OCI-LY1 (cell line): ENCODE results near the gene BORA.
A peak's percentile ranks its signal among the peaks of the same experiment; 100 is the strongest.

Experiments
- H2AFZ ChIP-seq: fragments of 200-600 bp; sonication (generic), shearing (Covaris generic); 2 replicates; pipeline ENCODE4 v1.6.0; 2014; ENCODE audit warnings: antibody characterized with exemption, mild to moderate bottlenecking, low read length
- H3F3A ChIP-seq: fragments of 200-600 bp; sonication (generic), shearing (Covaris generic); 2 replicates; pipeline ENCODE4 v1.6.0; 2014; ENCODE audit warnings: mild to moderate bottlenecking, antibody characterized with exemption, low read length, moderate library complexity; ENCODE audit not compliant: insufficient read depth
- H3K27ac ChIP-seq: fragments of 200-600 bp; sonication (generic); 2 replicates; pipeline ENCODE4 v1.5.1; 2014; ENCODE audit warnings: low read length, mixed run types, mild to moderate bottlenecking, low read depth; ENCODE audit not compliant: poor library complexity, severe bottlenecking
- H3K27me3 ChIP-seq: fragments of 200-600 bp; sonication (generic); 2 replicates; pipeline ENCODE4 v1.6.0; 2014; ENCODE audit warnings: antibody characterized with exemption, mild to moderate bottlenecking, low read length, moderate library complexity; ENCODE audit not compliant: insufficient read depth
- H3K36me3 ChIP-seq: fragments of 200-600 bp; sonication (generic); 2 replicates; pipeline ENCODE4 v1.6.1; 2014; ENCODE audit warnings: mild to moderate bottlenecking, antibody characterized with exemption, low read length, moderate library complexity, mixed read lengths; ENCODE audit not compliant: insufficient read depth
- H3K4me1 ChIP-seq: fragments of 200-600 bp; sonication (generic); 2 replicates; pipeline ENCODE4 v1.5.1; 2014; ENCODE audit warnings: mild to moderate bottlenecking, low read length, moderate library complexity; ENCODE audit not compliant: insufficient read depth, severe bottlenecking
- H3K4me2 ChIP-seq: fragments of 200-600 bp; sonication (generic), shearing (Covaris generic); 2 replicates; pipeline ENCODE4 v1.6.1; 2014; ENCODE audit warnings: low read length
- H3K4me3 ChIP-seq: fragments of 200-600 bp; sonication (generic); 2 replicates; pipeline ENCODE4 v1.5.1; 2014; ENCODE audit warnings: low read length, low read depth, mild to moderate bottlenecking, mixed read lengths; ENCODE audit not compliant: poor library complexity, severe bottlenecking
- H3K79me2 ChIP-seq: fragments of 200-600 bp; shearing (Covaris generic); 2 replicates; pipeline ENCODE4 v1.6.1; 2016; ENCODE audit warnings: mixed run types, low read length, mixed read lengths; ENCODE audit not compliant: insufficient read depth
- H3K9ac ChIP-seq: fragments of 200-600 bp; sonication (generic), shearing (Covaris generic); 2 replicates; pipeline ENCODE4 v1.6.1; 2014; ENCODE audit warnings: mild to moderate bottlenecking, low read length, mixed read lengths
- H3K9me2 ChIP-seq: fragments of 200-600 bp; sonication (generic), shearing (Covaris generic); 2 replicates; pipeline ENCODE4 v1.6.1; 2014; ENCODE audit warnings: low read depth, mild to moderate bottlenecking, low read length, mixed read lengths
- H3K9me3 ChIP-seq: fragments of 200-600 bp; shearing (Covaris generic); 2 replicates; pipeline ENCODE4 v1.6.1; 2014; ENCODE audit warnings: low read length, mixed read lengths
- H4K20me1 ChIP-seq: fragments of 200-600 bp; sonication (generic), shearing (Covaris generic); 2 replicates; pipeline ENCODE4 v1.6.0; 2016; ENCODE audit warnings: mild to moderate bottlenecking, low read length; ENCODE audit not compliant: insufficient read depth
- CTCF ChIP-seq: fragments of 200-600 bp; sonication (generic), shearing (Covaris generic); IDR thresholded peaks from 2 replicates; pipeline ENCODE4 v1.5.1; 2017; ENCODE audit warnings: mild to moderate bottlenecking, antibody characterized with exemption, low read length, moderate library complexity, mixed read lengths
- EZH2 ChIP-seq: fragments of 200-600 bp; sonication (generic), shearing (Covaris generic); IDR thresholded peaks from 2 replicates; pipeline ENCODE4 v1.8.0; 2017; ENCODE audit warnings: borderline replicate concordance, mixed run types, mild to moderate bottlenecking, antibody characterized with exemption, low read length, moderate library complexity, mixed read lengths

BORA gene

DNA sequence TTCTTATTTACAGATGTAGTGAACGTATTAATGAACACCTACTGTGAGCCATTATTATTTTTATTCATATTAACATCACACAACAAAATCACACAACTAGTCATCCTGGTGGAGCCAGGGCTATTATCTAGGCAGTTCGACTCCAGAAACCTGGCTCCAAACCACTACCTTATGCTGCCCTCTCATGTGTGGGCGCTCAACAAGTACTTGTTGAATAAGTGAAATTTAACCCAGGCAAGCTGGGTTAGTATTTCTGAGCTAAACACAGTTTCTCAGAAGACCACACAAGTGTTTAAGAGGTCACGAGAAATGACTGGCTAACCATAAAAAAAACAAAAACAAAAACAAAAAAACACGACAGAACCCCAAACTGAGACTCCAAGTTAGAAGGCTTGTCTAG, 33.9 kb upstream of the BORA start:
- H3K4me1 ChIP-seq: no peaks in the 10 kb centered on the region
- no peaks in the 10 kb centered on the region for H3K79me2 ChIP-seq
- H3K27ac ChIP-seq: no peak overlapping the region
- H3K9me2 ChIP-seq: no peaks in the 10 kb centered on the region
- H3K36me3 ChIP-seq: no peaks in the 10 kb centered on the region
- no peak overlapping the region for H3K4me3 ChIP-seq
- H3F3A ChIP-seq: no peaks in the 10 kb centered on the region
- no peak overlapping the region for H3K9ac ChIP-seq
- H3K9me3 ChIP-seq: peaks cover 5% of the 10 kb centered on the region; the same call in 1 of the 2 replicates
- no peak overlapping the region for H2AFZ ChIP-seq
- H4K20me1 ChIP-seq: no peaks in the 10 kb centered on the region
- H3K27me3 ChIP-seq: no peaks in the 10 kb centered on the region; the same call in 1 of the 2 replicates
- H3K4me2 ChIP-seq: no peak overlapping the region
- TF ChIP-seq EZH2 (no peak), CTCF (no peak)

DNA sequence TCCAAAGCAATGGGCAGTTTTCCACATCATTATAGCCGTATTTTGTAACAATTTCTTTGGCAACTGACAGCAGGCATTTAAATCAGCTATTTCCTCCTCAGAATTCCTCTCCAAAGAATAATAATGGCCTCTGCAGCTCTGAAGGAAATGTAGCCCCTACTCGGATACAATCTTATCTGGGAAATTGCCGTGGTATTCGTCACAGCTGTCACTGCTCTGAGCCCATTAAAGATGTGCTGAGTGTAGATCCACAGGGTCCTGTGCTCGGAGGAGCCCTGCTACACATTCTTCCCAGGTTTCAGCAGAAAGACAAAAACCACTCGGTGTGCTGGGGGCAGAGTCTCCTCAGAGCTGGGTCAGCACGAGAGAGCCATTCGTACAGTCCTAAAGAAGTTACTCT, 33.4 kb upstream of the BORA start:
- Histone ChIP-seq H3K4me3 (no peak overlapping the region), H3K9me3 (peaks cover 5% of the 10 kb centered on the region; the same call in 1 of the 2 replicates), H3K4me1 (no peaks in the 10 kb centered on the region), H3K36me3 (no peaks in the 10 kb centered on the region), H3K27me3 (no peaks in the 10 kb centered on the region; the same call in 1 of the 2 replicates), H3K9ac (no peak overlapping the region), H3K79me2 (no peaks in the 10 kb centered on the region), H3F3A (no peaks in the 10 kb centered on the region), H4K20me1 (no peaks in the 10 kb centered on the region), H3K4me2 (no peak overlapping the region), H3K27ac (no peak overlapping the region), H2AFZ (no peak overlapping the region), H3K9me2 (no peaks in the 10 kb centered on the region)
- TF ChIP-seq CTCF (no peak), EZH2 (no peak)

GRCh38 chr13:72696579-72696978, 31.1 kb upstream of the BORA start:
- H3K79me2 ChIP-seq: no peaks in the 10 kb centered on the region
- H3K36me3 ChIP-seq: no peaks in the 10 kb centered on the region
- TF ChIP-seq CTCF (peak; percentile 46), EZH2 (no peak)
- H3K4me2 ChIP-seq: no peak overlapping the region
- no peak overlapping the region for H3K9ac ChIP-seq
- no peaks in the 10 kb centered on the region; the same call in 1 of the 2 replicates for H3K27me3 ChIP-seq
- H3K4me3 ChIP-seq: no peak overlapping the region
- H2AFZ ChIP-seq: no peak overlapping the region
- H3K9me3 ChIP-seq: peaks cover 5% of the 10 kb centered on the region; the same call in 1 of the 2 replicates
- H3F3A ChIP-seq: no peaks in the 10 kb centered on the region
- H3K27ac ChIP-seq: no peak overlapping the region
- no peaks in the 10 kb centered on the region for H3K4me1 ChIP-seq
- H3K9me2 ChIP-seq: no peaks in the 10 kb centered on the region
- no peaks in the 10 kb centered on the region for H4K20me1 ChIP-seq
